Liver (tissue), 9 donors: ENCODE data around the gene CBY3. TPM values are rescaled to one million over a fixed set of nuclear protein-coding genes. Genes with fewer than 3 reads are reported as not detected.

Experiments
- DNase-seq: peaks from one replicate; pipeline ENCODE4 v3.0.0-alpha.2; 2017; ENCODE audit warnings: low spot score
- H3K27ac ChIP-seq, 2 donors: one replicate each; pipeline ENCODE4 v1.7.0; 2013; ENCODE audit warnings: inconsistent platforms in 2 of 2, low read length in 2 of 2, control low read depth in 1 of 2, low read depth in 1 of 2, mild to moderate bottlenecking in 1 of 2
- H3K27me3 ChIP-seq, 4 donors: one replicate each; pipeline versions ENCODE4 v1.6.1 to v1.7.0; 2013; ENCODE audit warnings: low read length in 3 of 4, inconsistent platforms in 1 of 4, mild to moderate bottlenecking in 1 of 4, moderate library complexity in 1 of 4; ENCODE audit not compliant: control insufficient read depth in 4 of 4, insufficient read depth in 4 of 4
- H3K36me3 ChIP-seq, 4 donors: one replicate each; pipeline versions ENCODE4 v1.6.1 to v1.7.0; 2013; ENCODE audit warnings: low read length in 3 of 4, mild to moderate bottlenecking in 3 of 4, low read depth in 1 of 4, moderate library complexity in 1 of 4; ENCODE audit not compliant: control insufficient read depth in 4 of 4, insufficient read depth in 3 of 4
- H3K4me1 ChIP-seq, 4 donors: one replicate each; pipeline versions ENCODE4 v1.6.1 to v1.7.0; 2013; ENCODE audit warnings: low read length in 3 of 4, mild to moderate bottlenecking in 3 of 4, moderate library complexity in 1 of 4; ENCODE audit not compliant: control insufficient read depth in 4 of 4, insufficient read depth in 4 of 4
- H3K4me3 ChIP-seq, 3 donors: one replicate each; pipeline versions ENCODE4 v1.6.1 to v1.7.0; 2013; ENCODE audit warnings: low read length in 3 of 3, control low read depth in 1 of 3, low read depth in 1 of 3, mild to moderate bottlenecking in 1 of 3
- H3K9ac ChIP-seq, 2 donors: one replicate each; pipeline ENCODE4 v1.7.0; 2013; ENCODE audit warnings: low read length in 2 of 2, mild to moderate bottlenecking in 2 of 2, moderate library complexity in 2 of 2, control low read depth in 1 of 2, low read depth in 1 of 2
- H3K9me3 ChIP-seq, 4 donors: one replicate each; pipeline versions ENCODE4 v1.6.1 to v1.7.0; 2013; ENCODE audit warnings: low read length in 3 of 4; ENCODE audit not compliant: control insufficient read depth in 4 of 4
- EGR1 ChIP-seq, 2 donors: IDR thresholded peaks; 2 replicates each; pipeline ENCODE4 v1.6.1; 2016 to 2018; ENCODE audit warnings: antibody characterized with exemption in 2 of 2, low read depth in 2 of 2
- FOXA1 ChIP-seq: IDR thresholded peaks from 2 replicates; pipeline ENCODE4 v1.6.1; 2016; ENCODE audit warnings: antibody characterized with exemption
- FOXA2 ChIP-seq: IDR thresholded peaks from 2 replicates; pipeline ENCODE4 v1.6.1; 2016; ENCODE audit warnings: antibody characterized with exemption
- GABPA ChIP-seq, 2 donors: IDR thresholded peaks in 1 of 2; conservative IDR thresholded peaks in 1 of 2; 2 replicates each; pipeline ENCODE4 v1.6.1; 2016; ENCODE audit warnings: antibody characterized with exemption in 2 of 2, mild to moderate bottlenecking in 1 of 2, moderate library complexity in 1 of 2
- HNF4A ChIP-seq, 2 donors: conservative IDR thresholded peaks; 2 replicates each; pipeline ENCODE4 v1.6.1; 2016; ENCODE audit warnings: antibody characterized with exemption in 2 of 2, mild to moderate bottlenecking in 2 of 2
- HNF4G ChIP-seq: IDR thresholded peaks from 2 replicates; pipeline ENCODE4 v1.6.1; 2016; ENCODE audit warnings: antibody characterized with exemption
- JUND ChIP-seq, 2 donors: IDR thresholded peaks; 2 replicates each; pipeline ENCODE4 v1.6.1; 2016; ENCODE audit warnings: antibody characterized with exemption in 2 of 2
- NR2F2 ChIP-seq: IDR thresholded peaks from 2 replicates; pipeline ENCODE4 v1.6.1; 2016; ENCODE audit warnings: antibody characterized with exemption
- RAD21 ChIP-seq, 2 donors: IDR thresholded peaks; 2 replicates each; pipeline ENCODE4 v1.6.1; 2016; ENCODE audit warnings: antibody characterized with exemption in 2 of 2, mild to moderate bottlenecking in 2 of 2
- RXRA ChIP-seq, 2 donors: IDR thresholded peaks; 2 replicates each; pipeline ENCODE4 v1.6.1; 2017 to 2018; ENCODE audit warnings: antibody characterized with exemption in 2 of 2, mild to moderate bottlenecking in 1 of 2
- SP1 ChIP-seq: IDR thresholded peaks from 2 replicates; pipeline ENCODE4 v1.6.1; 2018; ENCODE audit warnings: antibody characterized with exemption, mild to moderate bottlenecking
- YY1 ChIP-seq: IDR thresholded peaks from 2 replicates; pipeline ENCODE4 v1.6.1; 2016; ENCODE audit warnings: antibody characterized with exemption, mild to moderate bottlenecking
- WGBS: extraction: QIAGEN DNeasy Blood & Tissue Kit; methylation state at CpG from one replicate; pipeline ENCODE4 v1.1.7; 2013; 5-methylcytosine and 5-hydroxymethylcytosine counted together
- polyA plus RNA-seq, 2 donors: library from polyadenylated mRNA; stranded (reverse) in 1 of 2; unstranded in 1 of 2; fragments of 200-250 nt in 1 of 2; fragments of >200 nt in 1 of 2; fragmentation: Nextera tagmentation in 1 of 2; extraction: Ambion mirVana in 1 of 2; gene quantifications; one replicate each; pipeline versions ENCODE4 v1.2.1 to v1.2.3, GENCODE V29; 2013 to 2015
- total RNA-seq, 2 donors: library from RNA; depleted of rRNA; stranded (reverse); fragments of >200 nt; gene quantifications; one replicate each; pipeline ENCODE4 v1.2.3, GENCODE V29; 2014
- TF ChIP-seq, protein P1 (sequence below): fragments of 150-350 bp; IDR thresholded peaks from 2 replicates; pipeline ENCODE4 v1.5.1; 2017; ENCODE audit warnings: improper control_type of control experiment, low read depth, low read length; ENCODE audit not compliant: missing input control
- TF ChIP-seq, protein P2 (sequence below): IDR thresholded peaks from 2 replicates; pipeline ENCODE4 v1.6.1; 2016; ENCODE audit warnings: antibody characterized with exemption
- TF ChIP-seq, protein P3 (sequence below): IDR thresholded peaks from 2 replicates; pipeline ENCODE4 v1.6.1; 2016; ENCODE audit warnings: antibody characterized with exemption
- TF ChIP-seq, protein P4 (sequence below): IDR thresholded peaks from 2 replicates; pipeline ENCODE4 v1.6.1; 2016; ENCODE audit warnings: antibody characterized with exemption, mild to moderate bottlenecking
- donor health status: healthy.
- donor health status: healthy.
- donor health status: healthy.
- donor health status: healthy.
- donor health status: healthy.

Gene CBY3
- total and polyA plus RNA-seq, 4 donors: not detected

DNA sequence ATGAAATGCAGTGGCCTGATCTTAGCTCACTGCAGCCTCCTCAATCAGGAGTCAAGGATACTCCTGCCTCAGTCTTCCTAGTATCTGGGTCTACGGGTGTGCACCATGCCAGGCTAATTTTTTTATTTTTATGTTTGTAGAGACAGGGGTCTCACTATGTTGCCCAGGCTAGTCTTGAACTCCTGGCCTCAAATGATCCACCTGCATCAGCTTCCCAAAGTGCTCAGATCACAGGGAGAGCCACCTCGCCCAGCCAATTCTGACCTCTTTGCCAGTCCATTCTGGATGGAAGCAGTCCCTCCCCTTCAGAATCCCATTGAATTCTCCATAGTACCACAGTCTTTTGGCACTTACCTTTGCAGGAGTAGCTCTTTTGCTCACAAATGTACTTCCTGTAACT lies 16.3 kb upstream of the CBY3 start:
- Histone ChIP-seq H3K4me3 (peak overlapping the region in 1 of 3 donors; percentile 72), H3K9ac (no peak overlapping the region), H3K4me1 (peaks cover 3 to 29% (median 9%) of the 10 kb centered on the region in 4 donors), H3K36me3 (peaks cover 0 to 3% (median under 1%) of the 10 kb centered on the region in 4 donors), H3K27ac (no peak overlapping the region), H3K27me3 (no peaks in the 10 kb centered on the region), H3K9me3 (no peaks in the 10 kb centered on the region)
- WGBS: 97% methylated on average over 2 of the region's 2 CpGs
- TF ChIP-seq EGR1 (IDR thresholded peaks at IDR 0.05; ENCODE audit: low read depth in 2 of 2) (no peak), RAD21 (IDR thresholded peaks at IDR 0.05) (no peak)
- TF ChIP-seq, protein P1, sequence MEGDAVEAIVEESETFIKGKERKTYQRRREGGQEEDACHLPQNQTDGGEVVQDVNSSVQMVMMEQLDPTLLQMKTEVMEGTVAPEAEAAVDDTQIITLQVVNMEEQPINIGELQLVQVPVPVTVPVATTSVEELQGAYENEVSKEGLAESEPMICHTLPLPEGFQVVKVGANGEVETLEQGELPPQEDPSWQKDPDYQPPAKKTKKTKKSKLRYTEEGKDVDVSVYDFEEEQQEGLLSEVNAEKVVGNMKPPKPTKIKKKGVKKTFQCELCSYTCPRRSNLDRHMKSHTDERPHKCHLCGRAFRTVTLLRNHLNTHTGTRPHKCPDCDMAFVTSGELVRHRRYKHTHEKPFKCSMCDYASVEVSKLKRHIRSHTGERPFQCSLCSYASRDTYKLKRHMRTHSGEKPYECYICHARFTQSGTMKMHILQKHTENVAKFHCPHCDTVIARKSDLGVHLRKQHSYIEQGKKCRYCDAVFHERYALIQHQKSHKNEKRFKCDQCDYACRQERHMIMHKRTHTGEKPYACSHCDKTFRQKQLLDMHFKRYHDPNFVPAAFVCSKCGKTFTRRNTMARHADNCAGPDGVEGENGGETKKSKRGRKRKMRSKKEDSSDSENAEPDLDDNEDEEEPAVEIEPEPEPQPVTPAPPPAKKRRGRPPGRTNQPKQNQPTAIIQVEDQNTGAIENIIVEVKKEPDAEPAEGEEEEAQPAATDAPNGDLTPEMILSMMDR: no peak
- no peak for DNase-seq

DNA sequence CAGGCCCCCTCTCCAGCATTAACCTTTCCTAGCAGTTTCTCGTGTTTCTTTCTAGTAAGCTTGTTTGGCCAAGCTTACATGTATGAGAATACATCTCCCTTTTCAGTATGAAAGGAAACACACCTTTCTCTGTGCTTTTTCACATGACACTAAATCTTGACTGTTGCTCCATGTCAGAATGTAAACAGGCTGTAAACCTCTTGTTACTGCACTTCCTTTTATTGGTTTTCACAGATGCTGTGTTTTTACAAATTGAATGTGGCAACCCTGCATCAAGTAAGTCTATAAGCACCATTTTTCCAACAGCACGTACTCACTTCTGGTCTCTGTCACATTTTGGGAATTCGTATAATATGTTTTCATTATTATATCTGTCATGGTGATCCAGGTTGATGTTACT lies 15.8 kb upstream of the CBY3 start:
- no peaks in the 10 kb centered on the region for H3K27me3 ChIP-seq
- peak overlapping the region in 1 of 2 donors; percentile 12 for H3K27ac ChIP-seq
- 83% methylated on average over 3 of the region's 3 CpGs for WGBS
- H3K9ac ChIP-seq: no peak overlapping the region
- H3K36me3 ChIP-seq: peaks cover 0 to 3% (median under 1%) of the 10 kb centered on the region in 4 donors
- TF ChIP-seq, protein P2, sequence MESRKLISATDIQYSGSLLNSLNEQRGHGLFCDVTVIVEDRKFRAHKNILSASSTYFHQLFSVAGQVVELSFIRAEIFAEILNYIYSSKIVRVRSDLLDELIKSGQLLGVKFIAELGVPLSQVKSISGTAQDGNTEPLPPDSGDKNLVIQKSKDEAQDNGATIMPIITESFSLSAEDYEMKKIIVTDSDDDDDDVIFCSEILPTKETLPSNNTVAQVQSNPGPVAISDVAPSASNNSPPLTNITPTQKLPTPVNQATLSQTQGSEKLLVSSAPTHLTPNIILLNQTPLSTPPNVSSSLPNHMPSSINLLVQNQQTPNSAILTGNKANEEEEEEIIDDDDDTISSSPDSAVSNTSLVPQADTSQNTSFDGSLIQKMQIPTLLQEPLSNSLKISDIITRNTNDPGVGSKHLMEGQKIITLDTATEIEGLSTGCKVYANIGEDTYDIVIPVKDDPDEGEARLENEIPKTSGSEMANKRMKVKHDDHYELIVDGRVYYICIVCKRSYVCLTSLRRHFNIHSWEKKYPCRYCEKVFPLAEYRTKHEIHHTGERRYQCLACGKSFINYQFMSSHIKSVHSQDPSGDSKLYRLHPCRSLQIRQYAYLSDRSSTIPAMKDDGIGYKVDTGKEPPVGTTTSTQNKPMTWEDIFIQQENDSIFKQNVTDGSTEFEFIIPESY: no peak
- TF ChIP-seq SP1: no peak
- TF ChIP-seq, protein P3, sequence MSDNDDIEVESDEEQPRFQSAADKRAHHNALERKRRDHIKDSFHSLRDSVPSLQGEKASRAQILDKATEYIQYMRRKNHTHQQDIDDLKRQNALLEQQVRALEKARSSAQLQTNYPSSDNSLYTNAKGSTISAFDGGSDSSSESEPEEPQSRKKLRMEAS: no peak
- TF ChIP-seq NR2F2: no peak
- no peak for TF ChIP-seq GABPA (IDR thresholded peaks at IDR 0.05 in 1 of 2, conservative IDR thresholded peaks at IDR 0.05 in 1 of 2)
- TF ChIP-seq FOXA2: no peak
- TF ChIP-seq RXRA (IDR thresholded peaks at IDR 0.05): no peak
- no peak for TF ChIP-seq FOXA1
- TF ChIP-seq YY1: no peak
- TF ChIP-seq EGR1 (IDR thresholded peaks at IDR 0.05; ENCODE audit: low read depth in 2 of 2): no peak
- no peak for TF ChIP-seq JUND (IDR thresholded peaks at IDR 0.05)
- no peak for TF ChIP-seq HNF4A (conservative IDR thresholded peaks at IDR 0.05)
- no peak for TF ChIP-seq HNF4G
- TF ChIP-seq, protein P4, sequence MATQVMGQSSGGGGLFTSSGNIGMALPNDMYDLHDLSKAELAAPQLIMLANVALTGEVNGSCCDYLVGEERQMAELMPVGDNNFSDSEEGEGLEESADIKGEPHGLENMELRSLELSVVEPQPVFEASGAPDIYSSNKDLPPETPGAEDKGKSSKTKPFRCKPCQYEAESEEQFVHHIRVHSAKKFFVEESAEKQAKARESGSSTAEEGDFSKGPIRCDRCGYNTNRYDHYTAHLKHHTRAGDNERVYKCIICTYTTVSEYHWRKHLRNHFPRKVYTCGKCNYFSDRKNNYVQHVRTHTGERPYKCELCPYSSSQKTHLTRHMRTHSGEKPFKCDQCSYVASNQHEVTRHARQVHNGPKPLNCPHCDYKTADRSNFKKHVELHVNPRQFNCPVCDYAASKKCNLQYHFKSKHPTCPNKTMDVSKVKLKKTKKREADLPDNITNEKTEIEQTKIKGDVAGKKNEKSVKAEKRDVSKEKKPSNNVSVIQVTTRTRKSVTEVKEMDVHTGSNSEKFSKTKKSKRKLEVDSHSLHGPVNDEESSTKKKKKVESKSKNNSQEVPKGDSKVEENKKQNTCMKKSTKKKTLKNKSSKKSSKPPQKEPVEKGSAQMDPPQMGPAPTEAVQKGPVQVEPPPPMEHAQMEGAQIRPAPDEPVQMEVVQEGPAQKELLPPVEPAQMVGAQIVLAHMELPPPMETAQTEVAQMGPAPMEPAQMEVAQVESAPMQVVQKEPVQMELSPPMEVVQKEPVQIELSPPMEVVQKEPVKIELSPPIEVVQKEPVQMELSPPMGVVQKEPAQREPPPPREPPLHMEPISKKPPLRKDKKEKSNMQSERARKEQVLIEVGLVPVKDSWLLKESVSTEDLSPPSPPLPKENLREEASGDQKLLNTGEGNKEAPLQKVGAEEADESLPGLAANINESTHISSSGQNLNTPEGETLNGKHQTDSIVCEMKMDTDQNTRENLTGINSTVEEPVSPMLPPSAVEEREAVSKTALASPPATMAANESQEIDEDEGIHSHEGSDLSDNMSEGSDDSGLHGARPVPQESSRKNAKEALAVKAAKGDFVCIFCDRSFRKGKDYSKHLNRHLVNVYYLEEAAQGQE: no peak
- TF ChIP-seq, protein P1: no peak
- TF ChIP-seq RAD21 (IDR thresholded peaks at IDR 0.05): no peak
- H3K9me3 ChIP-seq: no peaks in the 10 kb centered on the region
- peaks cover 3 to 27% (median 8%) of the 10 kb centered on the region in 4 donors for H3K4me1 ChIP-seq
- H3K4me3 ChIP-seq: no peak overlapping the region
- DNase-seq: no peak
